ENCODE results near the gene TAS2R41.

The TAS2R41 gene, protein sequence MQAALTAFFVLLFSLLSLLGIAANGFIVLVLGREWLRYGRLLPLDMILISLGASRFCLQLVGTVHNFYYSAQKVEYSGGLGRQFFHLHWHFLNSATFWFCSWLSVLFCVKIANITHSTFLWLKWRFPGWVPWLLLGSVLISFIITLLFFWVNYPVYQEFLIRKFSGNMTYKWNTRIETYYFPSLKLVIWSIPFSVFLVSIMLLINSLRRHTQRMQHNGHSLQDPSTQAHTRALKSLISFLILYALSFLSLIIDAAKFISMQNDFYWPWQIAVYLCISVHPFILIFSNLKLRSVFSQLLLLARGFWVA

DNA sequence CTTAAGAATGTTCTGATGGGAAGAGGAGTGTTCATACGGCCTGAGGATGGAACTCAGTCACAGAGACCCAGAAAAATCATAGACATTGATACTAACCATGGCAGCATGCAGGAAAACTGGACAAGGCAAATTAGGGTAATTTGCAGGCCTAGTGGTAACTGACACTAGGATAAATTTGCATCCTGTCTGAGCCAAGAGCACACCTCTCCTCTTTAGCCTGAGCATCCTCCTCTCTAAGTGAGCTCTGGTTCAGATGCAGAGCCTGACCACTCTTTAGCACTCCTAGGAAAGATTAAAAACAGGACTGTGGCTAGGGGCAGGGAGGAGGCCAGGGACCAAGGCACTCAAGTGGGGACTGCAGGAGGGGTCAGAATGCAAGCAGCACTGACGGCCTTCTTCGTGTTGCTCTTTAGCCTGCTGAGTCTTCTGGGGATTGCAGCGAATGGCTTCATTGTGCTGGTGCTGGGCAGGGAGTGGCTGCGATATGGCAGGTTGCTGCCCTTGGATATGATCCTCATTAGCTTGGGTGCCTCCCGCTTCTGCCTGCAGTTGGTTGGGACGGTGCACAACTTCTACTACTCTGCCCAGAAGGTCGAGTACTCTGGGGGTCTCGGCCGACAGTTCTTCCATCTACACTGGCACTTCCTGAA is at the start of gene TAS2R41:
TAS2R41 (plus strand) TSS at position 373 of the 650 bp plus-strand sequence; CDS start at position 373, 0 bp downstream.
- DNase-seq: no peak

DNA sequence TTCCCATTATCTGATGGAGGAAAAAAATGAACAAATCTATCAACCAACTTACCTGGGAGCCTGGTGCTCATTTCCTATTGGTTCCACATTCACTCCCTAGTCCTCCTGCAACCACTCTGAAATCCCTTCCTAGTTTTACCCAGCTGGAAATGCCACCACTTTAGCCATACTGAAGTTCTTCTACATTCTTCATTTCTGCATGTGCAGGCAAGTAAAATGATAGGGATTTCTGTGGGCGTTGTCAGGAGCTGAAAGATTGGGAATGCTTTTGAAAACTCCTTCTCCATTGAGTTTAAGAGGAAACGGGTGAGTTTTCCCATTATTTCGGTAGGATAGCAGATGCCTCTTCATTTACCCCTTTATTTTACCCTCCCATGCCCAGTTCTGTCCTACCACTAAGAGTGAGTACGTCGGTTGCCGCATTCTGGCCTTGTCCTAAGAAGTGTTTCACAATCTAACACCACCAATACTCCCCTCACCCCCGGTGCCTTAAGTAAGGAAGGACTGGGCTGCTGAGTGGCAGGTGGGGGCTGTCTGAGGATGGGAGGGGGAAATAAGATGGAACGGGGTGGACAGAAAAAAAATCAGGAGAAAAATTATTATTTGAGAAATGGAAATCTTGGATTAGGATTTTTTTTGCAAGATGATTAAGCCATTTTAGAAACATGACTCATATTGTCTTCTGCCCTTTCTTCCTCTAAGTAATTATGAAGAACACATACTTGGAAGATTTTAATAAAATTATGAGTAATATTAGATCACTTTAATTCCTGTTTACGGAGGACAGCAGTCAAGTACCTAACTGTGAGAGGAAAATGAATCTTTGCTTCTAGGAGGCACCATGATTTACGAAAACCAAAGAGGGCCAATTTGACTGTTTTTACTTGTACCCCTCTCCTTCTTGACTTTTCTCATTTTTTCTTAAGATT is 47.6 kb upstream of the TAS2R41 start:
- no peak for DNase-seq

DNA sequence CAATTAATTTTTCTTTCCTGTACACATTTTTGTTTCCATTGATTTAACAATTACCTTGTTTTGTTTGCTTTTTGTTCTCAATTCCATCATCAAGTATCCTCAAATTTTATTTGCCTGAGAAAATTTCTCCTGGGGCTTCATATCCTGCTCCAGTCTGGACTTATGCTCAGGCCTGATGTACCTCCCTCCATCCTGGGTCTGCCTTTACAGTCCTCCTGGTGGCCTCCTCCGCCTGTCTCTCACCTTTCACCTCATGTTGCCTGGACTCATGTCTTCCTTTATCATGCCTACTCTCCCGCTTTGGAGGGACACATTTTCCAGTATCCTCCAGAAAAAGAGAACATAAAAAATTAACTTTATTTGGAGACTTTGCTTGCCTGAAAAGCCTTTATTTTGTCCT is 46.6 kb upstream of the TAS2R41 start:
- no peak for DNase-seq

DNA sequence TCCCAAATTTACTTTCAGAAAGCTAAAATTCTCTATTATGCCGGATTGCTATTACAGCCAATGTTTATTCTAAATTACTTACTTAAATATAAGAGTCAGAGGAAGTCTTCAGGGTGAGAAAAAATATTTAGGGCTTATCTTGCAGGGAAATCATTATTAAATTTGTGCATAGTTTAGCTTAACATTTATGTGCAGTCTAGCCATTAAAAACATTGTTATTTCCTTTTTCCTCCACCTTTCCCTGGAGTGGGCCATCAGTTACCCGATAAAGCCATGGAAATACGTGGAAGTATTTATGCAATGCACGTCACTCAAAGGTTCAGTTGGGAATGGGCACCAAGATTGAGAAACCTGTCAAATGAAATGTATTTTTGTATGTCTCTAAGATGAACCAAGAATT is 43.9 kb upstream of the TAS2R41 start:
- no peak for DNase-seq

DNA sequence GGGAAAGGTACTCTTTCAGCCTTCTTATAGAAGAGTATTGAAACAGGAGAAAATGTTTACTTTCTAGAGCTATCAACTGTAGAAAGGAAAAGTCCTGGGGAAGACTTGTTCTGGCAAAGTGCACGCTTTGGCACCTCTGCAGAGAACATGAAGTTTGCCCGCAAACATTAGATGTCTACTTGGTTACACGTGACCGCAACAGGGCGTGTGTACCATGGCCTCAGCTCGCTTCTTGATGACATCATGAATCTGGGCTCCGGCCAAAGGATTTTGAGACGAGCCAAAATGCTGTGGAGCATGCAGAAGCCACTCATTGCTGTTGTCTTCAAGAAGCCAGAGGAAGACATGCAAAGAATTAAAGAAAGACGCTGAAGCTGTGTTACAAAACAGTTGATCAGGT is 43.0 kb upstream of the TAS2R41 start:
- no peak for DNase-seq

DNA sequence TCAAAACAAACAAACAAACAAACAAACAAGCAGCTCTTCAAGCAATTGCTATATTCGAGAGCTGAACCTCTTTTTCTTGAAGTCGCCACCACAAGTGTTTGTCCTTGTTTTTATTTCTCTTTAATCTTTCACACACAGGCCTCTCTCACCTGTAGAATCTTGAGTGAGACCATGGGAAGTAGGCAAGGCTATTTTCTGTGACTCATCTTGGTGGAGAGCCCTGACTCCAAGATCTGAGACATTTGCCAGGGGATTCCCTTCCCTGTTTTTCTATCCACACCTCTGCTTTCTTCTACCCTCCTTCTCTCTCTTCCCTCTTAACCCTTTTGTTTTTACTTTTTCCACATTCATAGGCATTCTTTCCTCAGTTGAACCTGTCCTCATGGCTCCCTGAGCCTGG is 42.4 kb upstream of the TAS2R41 start:
- no peak for DNase-seq

DNA sequence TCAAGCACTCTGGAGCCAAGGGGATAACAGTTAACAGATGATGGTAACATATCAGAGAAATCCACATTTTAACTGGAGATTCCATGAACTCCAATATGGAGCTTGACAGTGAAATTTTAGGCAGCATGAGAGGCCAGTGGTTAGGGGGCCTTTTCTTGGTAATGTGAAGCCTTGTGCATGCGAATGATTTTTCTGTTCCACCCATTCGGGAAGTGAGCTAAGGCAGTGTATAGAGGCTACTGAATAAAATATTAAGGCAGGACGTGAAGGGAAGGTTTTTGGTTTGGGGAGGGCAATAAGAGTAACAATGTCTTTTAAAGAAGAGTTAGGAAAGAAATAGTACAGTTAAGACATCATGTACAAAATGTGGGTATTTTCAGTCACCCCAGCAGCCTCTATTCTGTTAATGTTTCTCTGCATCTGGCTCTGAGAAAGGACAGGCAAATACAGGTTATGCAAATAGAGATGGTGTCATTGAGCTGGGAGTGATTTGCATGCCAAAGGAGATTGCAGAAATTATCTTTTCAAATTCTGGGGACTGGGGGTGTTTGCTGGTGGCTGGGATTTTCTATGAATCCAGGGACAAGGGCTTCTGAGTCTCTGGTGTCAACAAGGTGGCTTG is 41.2 kb upstream of the TAS2R41 start:
- DNase-seq: no peak

DNA sequence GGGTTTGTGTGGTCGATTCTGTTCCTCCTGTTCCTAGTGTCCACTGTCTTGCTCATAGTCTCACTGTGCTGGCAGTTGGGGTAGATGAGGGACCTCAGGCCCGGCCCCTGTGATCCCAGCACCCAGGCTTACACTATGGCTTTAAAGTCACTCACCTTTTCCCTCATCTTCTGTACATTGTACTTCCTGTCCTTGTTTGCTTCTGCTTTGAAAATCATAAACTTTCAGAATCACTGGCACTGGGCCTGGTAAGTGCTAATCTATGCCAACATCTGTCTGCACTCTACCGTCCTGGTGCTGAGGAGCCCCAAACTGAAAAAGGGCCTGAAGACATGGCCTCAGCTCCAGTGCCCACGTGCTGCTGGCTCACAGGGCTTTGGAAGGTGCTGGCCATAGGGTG is 40.1 kb upstream of the TAS2R41 start:
- no peak for DNase-seq

DNA sequence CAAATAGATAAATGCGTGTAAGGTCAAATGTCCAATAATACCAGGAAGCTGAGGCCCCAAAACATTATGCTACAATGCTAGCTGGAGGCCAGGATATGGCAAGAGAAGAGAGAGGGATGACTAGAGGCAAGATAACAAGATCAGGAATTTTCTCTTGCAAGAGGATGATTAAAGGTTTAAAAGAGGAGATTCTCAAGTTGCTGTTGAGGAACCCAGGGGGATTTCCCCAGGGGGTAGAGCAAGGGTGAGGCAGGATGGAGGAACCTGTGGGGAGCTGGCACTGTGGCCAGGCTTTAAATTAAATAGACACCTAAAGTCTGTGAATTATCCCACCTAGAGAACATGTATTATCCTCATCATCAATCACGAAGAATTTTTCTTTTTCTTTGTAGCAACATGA is 37.8 kb upstream of the TAS2R41 start:
- no peak for DNase-seq

DNA sequence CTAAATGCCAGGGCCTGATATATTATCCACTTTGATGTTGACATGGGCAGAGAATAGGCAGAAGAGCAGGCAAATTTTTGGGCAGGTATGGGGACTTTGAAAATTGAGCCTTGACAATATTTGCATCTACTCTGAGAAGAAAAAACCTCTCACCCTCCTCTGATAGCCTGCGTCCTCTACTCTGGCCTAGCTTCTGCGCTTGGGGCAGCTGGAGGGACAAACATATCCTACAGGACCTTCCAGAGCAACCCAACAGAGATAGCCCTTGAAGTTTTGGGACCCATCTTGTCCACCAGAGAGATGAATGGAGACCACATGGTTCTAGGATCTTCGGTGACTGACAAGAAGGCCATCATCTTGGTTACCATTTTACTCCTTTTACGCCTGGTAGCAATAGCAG is 34.5 kb upstream of the TAS2R41 start, which contains the start of gene TAS2R60:
TAS2R60 (plus strand) TSS at position 301 of the 400 bp plus-strand sequence; CDS start at position 301, 0 bp downstream.
- no peak for DNase-seq

DNA sequence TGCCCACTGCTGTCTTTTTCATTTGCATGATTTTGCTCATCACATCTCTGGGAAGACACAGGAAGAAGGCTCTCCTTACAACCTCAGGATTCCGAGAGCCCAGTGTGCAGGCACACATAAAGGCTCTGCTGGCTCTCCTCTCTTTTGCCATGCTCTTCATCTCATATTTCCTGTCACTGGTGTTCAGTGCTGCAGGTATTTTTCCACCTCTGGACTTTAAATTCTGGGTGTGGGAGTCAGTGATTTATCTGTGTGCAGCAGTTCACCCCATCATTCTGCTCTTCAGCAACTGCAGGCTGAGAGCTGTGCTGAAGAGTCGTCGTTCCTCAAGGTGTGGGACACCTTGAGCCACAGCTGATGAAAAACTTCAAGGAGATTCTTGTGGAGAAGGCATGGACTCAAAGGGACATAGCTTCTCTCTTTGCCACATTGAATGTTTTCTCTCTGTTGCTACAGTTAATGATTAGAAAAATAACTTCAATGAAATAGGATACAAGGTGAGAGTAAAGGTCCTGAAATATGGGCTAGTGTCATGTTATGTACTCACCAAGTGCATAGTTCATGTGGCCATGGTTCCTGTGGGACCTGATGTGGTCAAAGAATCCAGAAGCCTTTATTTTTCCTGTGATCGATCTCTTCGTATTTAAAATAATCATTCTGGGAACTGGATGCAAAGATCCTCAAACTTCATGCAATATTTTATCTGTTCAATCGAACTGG is 33.5 kb upstream of the TAS2R41 start:
- no peak for DNase-seq

DNA sequence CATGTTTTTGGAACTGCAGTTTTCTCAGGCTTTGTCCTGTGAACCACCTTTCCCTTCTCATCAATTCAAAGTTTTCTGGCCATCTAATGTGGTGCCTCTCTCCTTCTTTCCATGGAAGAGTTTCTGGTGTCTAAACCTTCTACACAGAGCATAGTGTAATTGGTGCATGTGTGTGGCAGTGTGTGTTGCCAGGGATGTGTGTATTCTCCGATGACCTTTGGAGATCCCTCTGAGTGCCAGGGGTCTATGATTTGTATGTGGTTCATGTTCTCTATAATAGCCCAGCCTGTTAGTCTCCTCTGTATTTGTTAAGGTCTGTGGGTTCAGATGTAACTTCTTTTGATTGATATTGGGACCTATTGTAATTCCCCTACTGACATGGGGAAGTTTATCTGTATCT is 32.9 kb upstream of the TAS2R41 start:
- DNase-seq: no peak

DNA sequence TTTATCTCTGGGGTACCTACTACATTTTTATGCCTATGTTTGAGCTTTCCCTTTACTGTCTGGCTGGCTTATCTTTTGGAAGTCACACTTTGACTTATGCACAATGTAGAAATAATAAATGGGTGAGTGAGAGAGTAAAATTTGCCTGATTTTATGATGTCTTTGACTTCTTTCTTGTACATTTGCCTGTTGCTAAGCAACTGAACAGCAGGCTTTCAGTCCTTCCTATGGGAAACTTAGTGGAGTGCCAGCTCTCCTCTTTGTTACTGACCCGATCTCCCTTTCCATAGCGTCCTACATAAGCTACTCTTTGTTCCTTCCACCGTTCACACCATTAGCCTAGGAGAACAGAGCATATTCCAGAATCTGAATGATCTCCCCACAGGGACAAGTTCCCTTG is 30.2 kb upstream of the TAS2R41 start:
- no peak for DNase-seq

DNA sequence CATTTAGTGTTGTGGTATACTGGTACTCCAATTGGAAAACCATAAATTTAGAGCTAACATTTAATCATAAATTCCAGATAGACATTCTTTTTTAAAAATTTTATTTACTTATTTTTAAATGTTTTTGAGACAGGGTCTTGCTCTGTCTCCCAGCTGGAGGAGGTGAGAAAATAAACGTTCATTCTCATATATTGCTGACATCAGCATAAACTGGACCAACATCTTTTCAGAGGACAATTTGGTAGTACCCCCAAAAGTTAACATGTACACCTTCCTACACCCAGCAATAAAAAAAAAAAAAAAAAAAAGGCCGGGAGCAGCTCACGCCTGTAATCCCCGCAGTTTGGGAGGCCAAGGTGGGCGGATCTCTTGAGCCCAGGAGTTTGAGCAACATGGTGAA is 29.2 kb upstream of the TAS2R41 start:
- no peak for DNase-seq

DNA sequence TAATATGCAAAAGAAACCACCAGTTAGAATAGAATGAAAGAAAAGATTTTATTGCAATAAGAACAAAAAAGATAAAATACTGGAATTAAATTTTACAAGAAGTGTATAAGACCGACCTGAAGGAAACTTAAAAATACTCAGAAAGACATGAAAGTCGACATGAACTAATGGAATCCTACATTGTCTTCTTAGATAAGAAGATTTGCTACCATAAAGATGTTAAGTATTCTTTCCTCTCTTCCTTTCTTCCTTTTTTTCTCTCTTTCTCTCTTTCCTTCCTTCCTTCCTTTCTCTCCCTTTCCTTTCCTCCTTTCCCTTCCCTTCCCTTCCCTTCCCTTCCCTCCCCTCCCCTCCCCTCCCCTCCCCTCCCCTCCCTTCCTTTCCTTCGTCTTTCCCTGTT is 27.9 kb upstream of the TAS2R41 start:
- no peak for DNase-seq

DNA sequence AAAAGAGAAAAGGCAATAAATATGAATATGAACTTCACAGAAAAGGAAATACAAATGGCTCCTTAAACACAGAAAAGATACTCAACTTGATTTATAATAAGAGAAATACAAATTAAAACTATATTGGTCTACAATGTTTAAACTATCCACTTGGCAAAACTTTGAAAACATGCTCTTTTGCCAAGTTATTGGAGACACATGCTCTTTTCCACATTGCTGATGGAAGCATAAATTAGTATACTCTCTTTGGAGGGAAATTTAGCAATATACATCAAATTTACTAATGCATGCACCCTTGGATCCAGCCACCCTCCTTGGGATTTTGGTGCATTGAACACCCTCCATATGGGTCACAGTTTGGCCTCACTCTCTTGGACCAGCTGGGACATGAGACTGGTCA is 26.6 kb upstream of the TAS2R41 start:
- DNase-seq: no peak

DNA sequence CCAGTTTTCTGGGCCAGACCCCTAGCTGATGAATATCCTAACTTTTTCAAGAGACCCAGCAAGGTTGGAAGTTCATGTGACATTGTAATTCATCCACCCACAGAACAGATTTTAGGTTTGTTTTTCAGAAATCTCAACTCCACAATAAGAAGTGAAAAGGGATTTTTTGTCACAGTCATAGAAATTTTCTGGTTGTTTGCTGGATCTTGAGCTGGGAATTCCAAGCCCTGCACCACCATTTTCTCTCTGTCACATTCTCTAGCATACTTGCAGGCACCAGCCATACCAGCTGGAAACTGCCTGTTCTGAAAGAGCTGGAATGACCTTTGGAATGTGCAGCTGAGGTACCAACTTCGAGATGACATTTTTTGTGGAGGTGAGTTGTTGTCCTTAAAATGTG is 25.9 kb upstream of the TAS2R41 start:
- no peak for DNase-seq

DNA sequence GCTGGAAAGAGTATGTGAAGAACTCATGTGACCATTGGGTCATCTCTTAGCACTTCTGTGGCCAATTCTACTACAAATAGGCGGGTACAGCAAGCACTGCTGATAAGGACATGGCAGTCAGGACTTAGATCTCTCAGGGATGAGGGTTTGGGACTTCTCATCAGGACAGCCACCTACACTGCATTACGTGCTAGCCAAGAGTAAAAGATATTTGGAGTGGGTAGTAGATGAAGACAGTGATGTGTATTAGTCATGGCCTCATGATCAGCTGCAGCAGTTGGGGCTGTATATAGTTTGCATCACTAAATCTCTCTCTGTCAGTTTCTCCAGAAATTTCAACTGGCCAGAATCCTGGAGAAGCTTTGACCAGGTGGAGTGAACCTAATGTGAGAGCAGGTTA is 25.2 kb upstream of the TAS2R41 start:
- DNase-seq: no peak

DNA sequence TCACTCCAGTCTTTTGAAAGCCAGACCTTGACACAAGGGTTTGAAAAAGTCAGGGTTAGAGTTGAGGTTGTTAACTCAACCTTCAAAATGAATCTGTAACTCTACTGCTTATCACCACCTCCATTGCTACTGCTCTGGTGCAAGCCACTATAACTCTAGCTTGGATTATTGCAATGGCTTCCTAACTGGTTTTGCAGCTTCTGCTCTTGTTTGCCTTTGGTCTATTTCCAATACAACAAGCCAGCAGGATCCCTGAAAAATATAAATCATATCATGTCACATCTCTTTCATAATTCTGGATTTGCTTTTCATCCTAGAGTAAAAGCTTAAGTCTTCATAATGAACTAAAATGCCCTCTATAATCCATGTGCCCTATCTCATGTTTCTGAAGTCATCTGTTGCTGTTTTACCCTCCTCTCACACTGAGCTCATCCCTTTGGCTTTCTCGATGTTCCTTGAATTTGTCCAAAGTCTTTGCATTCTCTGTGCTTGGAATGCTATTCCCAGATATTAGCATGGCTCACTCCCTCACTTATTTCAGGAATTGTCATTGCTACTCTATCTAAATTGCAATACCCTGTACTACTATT is 23.5 kb upstream of the TAS2R41 start:
- DNase-seq: no peak

DNA sequence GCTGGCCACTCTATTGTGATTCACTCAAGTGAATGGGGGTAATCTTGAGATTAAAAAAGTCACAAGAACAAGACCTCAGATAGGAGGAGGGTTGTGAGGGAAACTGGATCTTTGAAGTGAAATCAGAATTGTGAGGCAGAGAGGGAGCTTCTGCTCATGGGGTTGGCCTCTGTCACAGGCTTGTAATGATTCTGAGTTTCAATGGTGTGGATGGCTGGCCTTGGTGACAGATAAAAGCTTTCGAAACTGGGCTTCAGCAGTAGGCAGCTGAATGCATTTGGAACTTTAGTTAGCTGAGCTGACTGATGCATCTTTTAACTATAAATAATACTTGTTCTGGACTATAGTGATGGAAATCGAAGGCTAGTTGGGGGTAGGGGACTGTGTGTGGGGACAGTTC is 22.2 kb upstream of the TAS2R41 start:
- no peak for DNase-seq

DNA sequence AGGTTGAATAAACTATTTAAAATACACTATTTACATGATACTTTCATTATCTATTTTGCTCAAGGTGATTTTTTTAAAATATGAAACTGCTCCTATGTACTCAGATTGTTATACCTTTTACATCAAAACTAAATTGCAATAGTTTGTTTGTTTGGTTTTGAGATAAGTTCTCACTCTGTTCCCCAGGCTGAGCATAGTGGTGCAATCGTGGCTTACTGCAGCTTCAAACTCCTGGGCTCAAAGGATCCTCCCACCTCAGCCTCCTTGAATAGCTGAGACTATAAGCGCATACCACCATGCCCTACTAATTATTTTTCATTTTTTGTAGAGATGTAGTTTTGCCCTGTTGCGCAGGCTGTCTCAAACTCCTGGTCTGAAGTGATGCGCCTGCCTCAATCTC is 21.7 kb upstream of the TAS2R41 start:
- no peak for DNase-seq
